Mesothelial cell of epicardium (in vitro differentiated cells): ENCODE data around the gene TTLL11. TPM values are rescaled to one million over a fixed set of nuclear protein-coding genes. Genes with fewer than 3 reads are reported as not detected.
A peak's percentile ranks its signal among the peaks of the same experiment; 100 is the strongest.

Experiments
- DNase-seq, 2 experiments: peaks; one replicate each; pipeline ENCODE4 v3.0.0; 2021; ENCODE audit warnings: low spot score in 2 of 2; ENCODE audit not compliant: unreplicated experiment in 2 of 2
- H3K27ac Mint-ChIP-seq: 2 replicates; pipeline ENCODE4 v1.8.0; 2021; ENCODE audit warnings: mixed read lengths
- H3K27me3 Mint-ChIP-seq: 2 replicates; pipeline ENCODE4 v1.8.0; 2021; ENCODE audit warnings: low read depth, mixed read lengths
- H3K36me3 Mint-ChIP-seq: 2 replicates; pipeline ENCODE4 v1.8.0; 2021; ENCODE audit warnings: mixed read lengths
- H3K4me1 Mint-ChIP-seq: 2 replicates; pipeline ENCODE4 v1.8.0; 2021; ENCODE audit warnings: mixed read lengths
- H3K4me3 Mint-ChIP-seq: 2 replicates; pipeline ENCODE4 v1.8.0; 2021; ENCODE audit warnings: mild to moderate bottlenecking, moderate library complexity, mixed read lengths
- H3K9me3 Mint-ChIP-seq: 2 replicates; pipeline ENCODE4 v1.8.0; 2021; ENCODE audit warnings: mixed read lengths
- CTCF ChIP-seq: fragments of 200-600 bp; sonication (generic); IDR thresholded peaks from one replicate; pipeline ENCODE4 v1.5.0; 2021; ENCODE audit warnings: antibody characterized with exemption; ENCODE audit not compliant: unreplicated experiment
- total RNA-seq: library from RNA; stranded (reverse); gene quantifications from 3 replicates; pipeline ENCODE4 v1.2.1, GENCODE V29; 2021

The TTLL11 gene
- total RNA-seq, 1 donor from 2014 or later = 4.8 TPM

GRCh38 chr9:122031157-122031556 is 62.0 kb downstream of the TTLL11 start:
- Mint-ChIP-seq H3K9me3 (peaks cover 4% of the 10 kb centered on the region), H3K36me3 (no peaks in the 10 kb centered on the region), H3K4me3 (no peak overlapping the region), H3K4me1 (no peaks in the 10 kb centered on the region), H3K27me3 (no peaks in the 10 kb centered on the region), H3K27ac (no peak overlapping the region)
- no peak for TF ChIP-seq CTCF
- no peak for DNase-seq

- Mint-ChIP-seq H3K27me3 (no peaks in the 10 kb centered on the region), H3K9me3 (peaks cover 4% of the 10 kb centered on the region), H3K4me1 (no peaks in the 10 kb centered on the region), H3K36me3 (peaks cover 2% of the 10 kb centered on the region), H3K4me3 (no peak overlapping the region), H3K27ac (no peak overlapping the region)
- DNase-seq = no peak
- no peak for TF ChIP-seq CTCF
Measured at GRCh38 chr9:122030357-122030756, 62.8 kb downstream of the TTLL11 start.

GRCh38 chr9:122029898-122030297 is 63.2 kb downstream of the TTLL11 start:
- Mint-ChIP-seq H3K4me3 (no peak overlapping the region), H3K27me3 (no peaks in the 10 kb centered on the region), H3K4me1 (no peaks in the 10 kb centered on the region), H3K9me3 (peaks cover 4% of the 10 kb centered on the region), H3K36me3 (peaks cover 2% of the 10 kb centered on the region), H3K27ac (no peak overlapping the region)
- DNase-seq = no peak
- no peak for TF ChIP-seq CTCF

- Mint-ChIP-seq H3K4me3 (no peak overlapping the region), H3K27me3 (no peaks in the 10 kb centered on the region), H3K4me1 (no peaks in the 10 kb centered on the region), H3K36me3 (peaks cover 4% of the 10 kb centered on the region), H3K27ac (no peak overlapping the region), H3K9me3 (peaks cover 16% of the 10 kb centered on the region)
- TF ChIP-seq CTCF = no peak
- DNase-seq = no peak
Measured at GRCh38 chr9:122028089-122028488, 65.0 kb downstream of the TTLL11 start.

- no peak overlapping the region for H3K4me3 Mint-ChIP-seq
- peaks cover 2% of the 10 kb centered on the region for H3K36me3 Mint-ChIP-seq
- peaks cover 11% of the 10 kb centered on the region for H3K9me3 Mint-ChIP-seq
- no peak overlapping the region for H3K27ac Mint-ChIP-seq
- H3K27me3 Mint-ChIP-seq = peaks cover 13% of the 10 kb centered on the region
- TF ChIP-seq CTCF = no peak
- H3K4me1 Mint-ChIP-seq = no peaks in the 10 kb centered on the region
- no peak for DNase-seq
Measured at GRCh38 chr9:122020398-122020797, 72.7 kb downstream of the TTLL11 start.

GRCh38 chr9:122016744-122017143 is 76.4 kb downstream of the TTLL11 start:
- H3K4me3 Mint-ChIP-seq = no peak overlapping the region
- H3K27me3 Mint-ChIP-seq = peaks cover 15% of the 10 kb centered on the region
- no peaks in the 10 kb centered on the region for H3K4me1 Mint-ChIP-seq
- H3K27ac Mint-ChIP-seq = no peak overlapping the region
- H3K9me3 Mint-ChIP-seq = no peaks in the 10 kb centered on the region
- peak; percentile 26 for TF ChIP-seq CTCF
- H3K36me3 Mint-ChIP-seq = no peaks in the 10 kb centered on the region
- no peak for DNase-seq
